ENCODE results near the gene TKFC. TPM values are rescaled to one million over a fixed set of nuclear protein-coding genes. Genes with fewer than 3 reads are reported as not detected.

TKFC gene
- total RNA-seq, 3 donors from 2014 or later, result 15.2 to 34.4 (median 26.9) TPM

- no peaks in the 10 kb centered on the region for H3K9me3 ChIP-seq
- peaks cover 0 to 6% of the 10 kb centered on the region in 2 donors for H3K4me1 ChIP-seq
- H3K27ac ChIP-seq, result peak overlapping the region in 1 of 2 donors; percentile 87
- H3K4me3 ChIP-seq, result no peak overlapping the region
- intact Hi-C loops (cut with DNase I; ENCODE audit: low total_unique reads), result no loop called here
- H3K27me3 ChIP-seq, result no peaks in the 10 kb centered on the region
- TF ChIP-seq POLR2AphosphoS5 (IDR thresholded peaks at IDR 0.05), result no peak
- TF ChIP-seq POLR2A (IDR thresholded peaks at IDR 0.05), result no peak
- no peak for TF ChIP-seq CTCF (IDR thresholded peaks at IDR 0.05)
- H3K36me3 ChIP-seq, result no peaks in the 10 kb centered on the region
- DNase-seq (ENCODE audit: low spot score in 2 of 2), result no peak
Observed at GRCh38 chr11:61343792-61344745, 11.0 kb downstream of the TKFC start.

- Histone ChIP-seq H3K4me3 (no peak overlapping the region), H3K27ac (peak overlapping the region; percentile 52 to 62), H3K4me1 (peaks cover 0 to 6% of the 10 kb centered on the region in 2 donors), H3K27me3 (no peaks in the 10 kb centered on the region), H3K9me3 (no peaks in the 10 kb centered on the region), H3K36me3 (no peaks in the 10 kb centered on the region)
- TF ChIP-seq POLR2AphosphoS5 (IDR thresholded peaks at IDR 0.05) (no peak), CTCF (IDR thresholded peaks at IDR 0.05) (no peak), POLR2A (IDR thresholded peaks at IDR 0.05) (no peak)
- intact Hi-C loops (cut with DNase I; ENCODE audit: low total_unique reads), result no loop called here
- no peak for DNase-seq (ENCODE audit: low spot score in 2 of 2)
Observed at GRCh38 chr11:61345170-61345610, 12.2 kb downstream of the TKFC start.

GRCh38 chr11:61345954-61346843 lies 13.2 kb downstream of the TKFC start:
- H3K27me3 ChIP-seq, result no peaks in the 10 kb centered on the region
- TF ChIP-seq CTCF (IDR thresholded peaks at IDR 0.05), result no peak
- no peak for TF ChIP-seq POLR2A (IDR thresholded peaks at IDR 0.05)
- no peak for TF ChIP-seq POLR2AphosphoS5 (IDR thresholded peaks at IDR 0.05)
- peaks cover 0 to 6% of the 10 kb centered on the region in 2 donors for H3K4me1 ChIP-seq
- no peak for DNase-seq (ENCODE audit: low spot score in 2 of 2)
- H3K27ac ChIP-seq, result peak overlapping the region; percentile 52 to 62
- no peaks in the 10 kb centered on the region for H3K36me3 ChIP-seq
- intact Hi-C loops (cut with DNase I; ENCODE audit: low total_unique reads), result no loop called here
- no peak overlapping the region for H3K4me3 ChIP-seq
- no peaks in the 10 kb centered on the region for H3K9me3 ChIP-seq

DNA sequence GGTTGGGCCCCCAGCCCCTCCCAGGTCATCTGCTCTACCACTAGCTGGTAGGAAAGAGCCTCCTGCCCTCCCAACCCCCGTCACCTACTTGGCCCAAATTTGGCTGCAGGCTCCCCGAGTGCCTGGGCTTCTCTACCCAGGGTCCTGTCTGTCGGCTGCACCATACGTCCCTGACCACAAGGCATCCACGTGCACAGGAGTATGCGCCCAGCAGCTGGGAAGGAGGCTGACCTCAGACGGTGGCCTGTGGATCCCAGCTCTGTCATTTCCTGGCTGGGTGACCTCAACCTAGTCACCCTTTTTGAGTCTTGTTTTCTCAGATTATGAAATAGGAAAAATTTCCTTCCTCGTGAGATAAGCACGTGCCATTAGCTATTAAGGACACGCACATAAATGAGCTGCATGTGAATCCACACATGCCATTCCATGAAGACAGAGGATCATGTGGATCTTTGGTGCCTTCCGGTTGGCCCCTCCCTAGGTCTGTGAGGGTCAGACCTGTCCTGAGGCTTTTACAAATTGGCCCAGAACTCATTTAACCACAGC lies 15.0 kb downstream of the TKFC start:
- Histone ChIP-seq H3K9me3 (no peaks in the 10 kb centered on the region), H3K4me3 (no peak overlapping the region), H3K27me3 (no peaks in the 10 kb centered on the region), H3K27ac (peak overlapping the region in 1 of 2 donors; percentile 55), H3K4me1 (peaks cover 0 to 6% of the 10 kb centered on the region in 2 donors), H3K36me3 (no peaks in the 10 kb centered on the region)
- no peak for TF ChIP-seq CTCF (IDR thresholded peaks at IDR 0.05)
- TF ChIP-seq POLR2AphosphoS5 (IDR thresholded peaks at IDR 0.05), result peak in 1 of 3 donors; percentile 23
- TF ChIP-seq POLR2A (IDR thresholded peaks at IDR 0.05), result no peak
- DNase-seq (ENCODE audit: low spot score in 2 of 2), result no peak
- intact Hi-C loops (cut with DNase I; ENCODE audit: low total_unique reads), result no loop called here
